CD14-positive monocyte (primary cell): ENCODE measurements around the gene EBLN1. TPM values are rescaled to one million over a fixed set of nuclear protein-coding genes. Genes with fewer than 3 reads are reported as not detected.
A peak's percentile ranks its signal among the peaks of the same experiment; 100 is the strongest.

Experiments used
- DNase-seq, 3 donors: peaks; one replicate each; pipeline ENCODE4 v3.0.0-alpha.2; 2011 to 2022
- H2AFZ ChIP-seq: 2 replicates; pipeline ENCODE4 v1.6.0; 2012; ENCODE audit warnings: mild to moderate bottlenecking, low read depth, low read length, inconsistent platforms; ENCODE audit not compliant: insufficient read depth, poor library complexity, severe bottlenecking
- H3K27ac ChIP-seq, 2 donors: 1 replicate in 1 of 2; 2 replicates in 1 of 2; pipeline ENCODE4 v1.5.1; 2012 to 2013; ENCODE audit warnings: low read length in 2 of 2, control low read depth in 1 of 2, inconsistent platforms in 1 of 2, low read depth in 1 of 2, mild to moderate bottlenecking in 1 of 2
- H3K27me3 ChIP-seq, 2 donors: one replicate each; pipeline versions ENCODE4 v1.6.0 to v1.6.1; 2011 to 2013; ENCODE audit warnings: low read length in 2 of 2; ENCODE audit not compliant: control insufficient read depth in 2 of 2, insufficient read depth in 2 of 2
- H3K36me3 ChIP-seq, 2 donors: replicated peaks in 1 of 2; 1 replicate in 1 of 2; 2 replicates in 1 of 2; pipeline versions ENCODE4 v1.5.1 to v1.6.1; 2012 to 2013; ENCODE audit warnings: low read length in 2 of 2, control low read depth in 1 of 2, inconsistent platforms in 1 of 2, mild to moderate bottlenecking in 1 of 2; ENCODE audit not compliant: insufficient read depth in 2 of 2, control insufficient read depth in 1 of 2
- H3K4me1 ChIP-seq, 2 donors: 1 replicate in 1 of 2; 2 replicates in 1 of 2; pipeline versions ENCODE4 v1.5.1 to v1.6.1; 2012 to 2013; ENCODE audit warnings: low read length in 2 of 2, control low read depth in 1 of 2, inconsistent platforms in 1 of 2, mild to moderate bottlenecking in 1 of 2, moderate library complexity in 1 of 2; ENCODE audit not compliant: insufficient read depth in 2 of 2, control insufficient read depth in 1 of 2
- H3K4me2 ChIP-seq: replicated peaks from 2 replicates; pipeline ENCODE3; 2012; ENCODE audit warnings: low read length, moderate library complexity, mild to moderate bottlenecking; ENCODE audit not compliant: poor library complexity, severe bottlenecking; ENCODE audit errors: extremely low read depth
- H3K4me3 ChIP-seq, 3 experiments: fragments of 200-600 bp in 1 of 3; sonication (generic) in 1 of 3; replicated peaks in 1 of 3; 1 replicate in 2 of 3; 2 replicates in 1 of 3; pipeline ENCODE4 v1.5.1; 2011 to 2013; ENCODE audit warnings: low read length in 3 of 3, mild to moderate bottlenecking in 3 of 3, control low read depth in 2 of 3, low read depth in 2 of 3, inconsistent platforms in 1 of 3, moderate library complexity in 1 of 3
- H3K79me2 ChIP-seq: 2 replicates; pipeline ENCODE4 v1.6.0; 2012; ENCODE audit warnings: mild to moderate bottlenecking, control low read depth, inconsistent platforms, low read length, moderate library complexity; ENCODE audit not compliant: insufficient read depth
- H3K9ac ChIP-seq: 2 replicates; pipeline ENCODE4 v1.6.0; 2017; ENCODE audit warnings: low read length, mild to moderate bottlenecking; ENCODE audit not compliant: insufficient read depth, poor library complexity, severe bottlenecking
- H3K9me3 ChIP-seq, 2 donors: replicated peaks in 1 of 2; 1 replicate in 1 of 2; 2 replicates in 1 of 2; pipeline versions ENCODE4 v1.5.1 to v1.6.1; 2012 to 2013; ENCODE audit warnings: low read length in 2 of 2, control low read depth in 1 of 2; ENCODE audit not compliant: control insufficient read depth in 1 of 2, insufficient read depth in 1 of 2
- H4K20me1 ChIP-seq: 2 replicates; pipeline ENCODE4 v1.6.0; 2012; ENCODE audit warnings: mild to moderate bottlenecking, low read length, control low read depth, moderate library complexity; ENCODE audit not compliant: insufficient read depth
- H3K27ac Mint-ChIP-seq, 7 donors: one replicate each; pipeline ENCODE4 v1.8.0; 2020; ENCODE audit warnings: mild to moderate bottlenecking in 7 of 7, mixed read lengths in 7 of 7, moderate library complexity in 6 of 7, inconsistent platforms in 2 of 7
- H3K27me3 Mint-ChIP-seq, 3 donors: one replicate each; pipeline ENCODE4 v1.8.0; 2021 to 2022; ENCODE audit warnings: low read depth in 3 of 3, mild to moderate bottlenecking in 3 of 3, mixed read lengths in 3 of 3, moderate library complexity in 3 of 3, inconsistent platforms in 1 of 3
- H3K36me3 Mint-ChIP-seq, 2 donors: one replicate each; pipeline ENCODE4 v1.8.0; 2020; ENCODE audit warnings: mixed read lengths in 2 of 2, inconsistent platforms in 1 of 2, mild to moderate bottlenecking in 1 of 2
- H3K4me1 Mint-ChIP-seq: one replicate; pipeline ENCODE4 v1.8.0; 2020; ENCODE audit warnings: mild to moderate bottlenecking, mixed read lengths
- H3K4me3 Mint-ChIP-seq, 2 donors: one replicate each; pipeline ENCODE4 v1.8.0; 2020; ENCODE audit warnings: mild to moderate bottlenecking in 2 of 2, mixed read lengths in 2 of 2, moderate library complexity in 1 of 2
- H3K9me3 Mint-ChIP-seq, 7 donors: one replicate each; pipeline ENCODE4 v1.8.0; 2020 to 2022; ENCODE audit warnings: mixed read lengths in 7 of 7, mild to moderate bottlenecking in 6 of 7, moderate library complexity in 6 of 7, inconsistent platforms in 2 of 7
- CTCF ChIP-seq: fragments of 200-600 bp; IDR thresholded peaks from one replicate; pipeline ENCODE4 v1.8.0; 2022; ENCODE audit warnings: antibody characterized with exemption, mild to moderate bottlenecking
- WGBS: methylation state at CpG from one replicate; pipeline ENCODE4 v1.1.5; 2013; ENCODE audit warnings: missing lambda C conversion rate; ENCODE audit not compliant: insufficient coverage; 5-methylcytosine and 5-hydroxymethylcytosine counted together
- intact Hi-C, 2 donors: fragments of 100-400 bp; cut with micrococcal nuclease; formaldehyde crosslinking; loops; one replicate each; pipeline versions ENCODE4 v1.15.0 to v1.15.1; 2023
- polyA plus RNA-seq, 3 donors: library from polyadenylated mRNA; depleted of rRNA in 1 of 3; unstranded in 2 of 3; stranded (reverse) in 1 of 3; fragments of 300-500 nt in 2 of 3; fragments of >200 nt in 1 of 3; fragmentation: Illumina TruSeq in 2 of 3; gene quantifications; 1 replicate in 2 of 3; 2 replicates in 1 of 3; pipeline ENCODE4 v1.2.3, GENCODE V29; 2012 to 2021

The EBLN1 gene
- polyA plus RNA-seq, 3 donors: not detected

GRCh38 chr10:22159979-22160378 lies 57.8 kb downstream of the EBLN1 start:
- no peak overlapping the region for H3K4me3 ChIP-seq
- peaks cover 2 to 4% (median 2%) of the 10 kb centered on the region in 3 donors for H3K27me3 Mint-ChIP-seq
- H3K4me3 Mint-ChIP-seq: no peak overlapping the region
- peaks cover 12% of the 10 kb centered on the region for H3K4me1 Mint-ChIP-seq
- no peak for DNase-seq
- no peaks in the 10 kb centered on the region for H3K4me1 ChIP-seq
- H3K9ac ChIP-seq: no peak overlapping the region
- H2AFZ ChIP-seq: no peak overlapping the region
- H3K79me2 ChIP-seq: no peaks in the 10 kb centered on the region
- no peak for TF ChIP-seq CTCF
- H3K27ac ChIP-seq: no peak overlapping the region
- H3K36me3 Mint-ChIP-seq: no peaks in the 10 kb centered on the region
- intact Hi-C loops: no loop called here
- no peaks in the 10 kb centered on the region for H4K20me1 ChIP-seq
- H3K4me2 ChIP-seq: no peak overlapping the region
- H3K9me3 Mint-ChIP-seq: peaks cover 0 to 6% (median 2%) of the 10 kb centered on the region in 7 donors
- no peak overlapping the region for H3K27ac Mint-ChIP-seq
- 71% methylated on average over 2 of the region's 2 CpGs for WGBS
- H3K9me3 ChIP-seq: no peaks in the 10 kb centered on the region
- H3K27me3 ChIP-seq: no peaks in the 10 kb centered on the region
- H3K36me3 ChIP-seq: no peaks in the 10 kb centered on the region

- H3K27ac Mint-ChIP-seq: peak overlapping the region in 4 of 7 donors; percentile 70 to 79 (median 75)
- H3K4me3 Mint-ChIP-seq: peak overlapping the region; percentile 58 to 77
- H2AFZ ChIP-seq: peak overlapping the region; percentile 39
- H3K79me2 ChIP-seq: no peaks in the 10 kb centered on the region
- intact Hi-C loops: no loop called here
- H3K4me2 ChIP-seq: peak overlapping the region; percentile 29
- no peaks in the 10 kb centered on the region for H3K9me3 ChIP-seq
- H3K36me3 ChIP-seq: no peaks in the 10 kb centered on the region
- peaks cover 2 to 4% (median 2%) of the 10 kb centered on the region in 3 donors for H3K27me3 Mint-ChIP-seq
- peaks cover 12% of the 10 kb centered on the region for H3K4me1 Mint-ChIP-seq
- H3K9me3 Mint-ChIP-seq: peaks cover 0 to 4% (median 2%) of the 10 kb centered on the region in 7 donors
- H3K27me3 ChIP-seq: no peaks in the 10 kb centered on the region
- H3K36me3 Mint-ChIP-seq: no peaks in the 10 kb centered on the region
- H3K27ac ChIP-seq: no peak overlapping the region
- DNase-seq: no peak
- no peak for TF ChIP-seq CTCF
- H3K9ac ChIP-seq: peak overlapping the region; percentile 20
- no peaks in the 10 kb centered on the region for H3K4me1 ChIP-seq
- no peaks in the 10 kb centered on the region for H4K20me1 ChIP-seq
- WGBS: no CpG with 5 or more reads among the region's 3 CpGs
- peak overlapping the region in 1 of 3 experiments; percentile 32 for H3K4me3 ChIP-seq
Measured at GRCh38 chr10:22159180-22159579, 58.6 kb downstream of the EBLN1 start.

Other genes with a start within 250 kb of the EBLN1 start
- 10 to 100 TPM; 11.4 to 12.9 (median 12.5) TPM for gene DNAJC1, start 214.3 kb downstream of the EBLN1 start, polyA plus RNA-seq
- 100 to 1,000 TPM in 2 of 3 donors, 10 to 100 TPM in 1; 44.9 to 140 (median 138) TPM for gene COMMD3, start 98.4 kb upstream of the EBLN1 start, polyA plus RNA-seq
- 10 to 100 TPM in 2 of 3 donors, 1 to 10 TPM in 1; 7.5 to 11.9 (median 11.0) TPM for gene BMI1, start 103.1 kb upstream of the EBLN1 start, polyA plus RNA-seq
- gene SPAG6, start 127.5 kb upstream of the EBLN1 start, polyA plus RNA-seq: under 1 TPM in 2 of 3 donors, not detected in 1; 0.11 to 0.13 TPM